GM15510 (cell line): ENCODE measurements around the gene POPDC3.

ENCODE experiments used
- POLR2A ChIP-seq: IDR thresholded peaks from 3 replicates; pipeline ENCODE4 v1.6.1; 2011; ENCODE audit warnings: borderline replicate concordance; ENCODE audit not compliant: insufficient read length; ENCODE audit errors: extremely low read depth

POPDC3 gene, protein sequence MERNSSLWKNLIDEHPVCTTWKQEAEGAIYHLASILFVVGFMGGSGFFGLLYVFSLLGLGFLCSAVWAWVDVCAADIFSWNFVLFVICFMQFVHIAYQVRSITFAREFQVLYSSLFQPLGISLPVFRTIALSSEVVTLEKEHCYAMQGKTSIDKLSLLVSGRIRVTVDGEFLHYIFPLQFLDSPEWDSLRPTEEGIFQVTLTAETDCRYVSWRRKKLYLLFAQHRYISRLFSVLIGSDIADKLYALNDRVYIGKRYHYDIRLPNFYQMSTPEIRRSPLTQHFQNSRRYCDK

DNA sequence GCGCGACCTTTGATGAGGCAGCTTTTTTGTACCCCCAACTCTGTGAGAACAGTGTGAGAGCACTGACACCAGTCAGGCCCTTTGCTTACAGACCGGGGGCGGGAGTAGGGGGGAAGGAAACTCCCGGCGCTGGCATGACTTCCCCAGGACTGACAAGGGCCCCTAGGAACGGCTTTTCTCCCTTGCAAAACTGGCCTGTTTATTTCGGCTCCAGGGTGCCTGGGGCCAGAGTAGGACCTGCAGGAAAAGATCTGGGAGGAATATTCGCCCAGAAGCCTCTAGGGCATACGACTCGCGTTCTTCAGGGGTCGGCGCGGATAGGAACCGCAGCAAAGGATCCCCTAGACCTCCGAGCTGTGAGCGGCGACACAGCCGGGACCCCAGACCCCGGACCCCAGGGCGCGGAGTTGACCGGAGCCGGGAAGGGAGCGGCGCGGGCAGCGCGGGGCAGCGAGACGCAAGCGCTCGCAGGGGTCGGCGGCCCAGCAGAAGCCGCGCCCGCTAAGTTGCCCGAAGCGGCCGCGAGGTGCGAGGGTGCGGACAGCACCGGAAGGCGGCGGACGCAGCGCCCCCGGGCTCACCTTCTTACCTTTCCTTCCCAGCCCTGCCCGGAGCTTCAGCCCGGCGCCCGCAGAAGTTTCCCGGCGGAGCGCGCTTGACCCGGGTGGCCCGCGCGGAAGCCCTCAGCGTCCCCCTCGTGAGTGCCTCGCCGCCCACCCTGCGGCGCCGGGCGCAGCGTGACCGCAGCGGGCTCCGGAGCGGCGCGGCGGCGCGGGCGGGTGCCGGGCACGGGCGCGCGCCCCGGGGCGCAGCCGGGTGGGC lies at the start of gene POPDC3:
TSS of gene POPDC3 (minus strand) at position 771 of the 822 bp plus-strand sequence. CDS start 18,105 bp downstream, outside the sequence.
- no peak for TF ChIP-seq POLR2A

DNA sequence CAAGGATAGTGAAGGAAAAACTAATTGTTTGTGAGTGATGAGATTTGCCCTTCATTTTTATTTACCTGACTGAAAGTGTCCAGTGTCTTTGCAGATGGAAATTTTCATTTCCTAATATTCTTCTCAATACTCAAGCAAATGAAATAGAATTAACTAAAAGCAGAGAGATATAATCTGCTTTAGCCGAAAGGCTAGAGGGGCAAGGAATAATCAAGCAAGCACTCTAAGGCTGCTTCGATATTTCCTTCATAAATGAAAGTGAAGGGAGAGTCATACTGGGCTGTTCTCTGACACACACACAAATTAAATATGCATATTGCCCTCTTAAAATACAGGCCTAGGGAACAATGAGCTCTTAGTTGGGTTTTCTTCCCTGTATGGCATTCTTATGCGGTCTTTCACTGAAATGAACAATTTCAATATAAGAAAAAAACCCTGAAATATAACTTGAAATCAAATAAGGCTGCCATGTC lies 47.5 kb upstream of the POPDC3 start:
- TF ChIP-seq POLR2A = no peak

DNA sequence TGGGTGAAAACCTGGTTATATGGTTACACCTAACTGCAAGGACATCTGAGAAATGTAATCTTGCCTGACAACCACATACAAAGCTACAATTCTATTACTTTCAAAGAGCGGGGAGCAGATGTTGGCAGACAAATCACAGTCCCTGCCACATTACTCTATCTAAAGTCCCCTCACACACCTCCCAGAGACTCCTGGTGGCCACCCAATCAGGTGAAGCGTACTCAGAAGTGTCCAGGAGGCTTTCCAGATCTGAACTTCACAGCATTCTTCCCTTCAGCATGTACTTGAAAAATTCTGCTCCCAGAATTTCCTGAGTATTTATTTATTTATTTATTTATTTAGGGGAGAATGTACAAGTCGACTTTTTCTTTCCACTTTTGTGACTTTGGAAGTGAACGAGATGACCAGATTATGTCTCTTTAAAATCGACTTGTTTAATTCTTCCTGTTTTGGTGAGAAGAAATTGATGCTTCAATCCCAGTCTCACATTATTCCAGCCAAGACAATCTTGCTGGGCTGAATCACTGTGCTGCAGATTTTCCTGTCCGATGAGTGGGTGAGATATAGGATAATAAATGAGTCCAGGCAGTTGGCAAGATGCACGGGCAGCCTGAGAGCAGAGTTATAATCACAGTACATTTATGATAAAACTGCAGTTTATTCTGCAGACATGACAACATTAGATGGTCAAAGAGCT lies 46.9 kb upstream of the POPDC3 start:
- no peak for TF ChIP-seq POLR2A

DNA sequence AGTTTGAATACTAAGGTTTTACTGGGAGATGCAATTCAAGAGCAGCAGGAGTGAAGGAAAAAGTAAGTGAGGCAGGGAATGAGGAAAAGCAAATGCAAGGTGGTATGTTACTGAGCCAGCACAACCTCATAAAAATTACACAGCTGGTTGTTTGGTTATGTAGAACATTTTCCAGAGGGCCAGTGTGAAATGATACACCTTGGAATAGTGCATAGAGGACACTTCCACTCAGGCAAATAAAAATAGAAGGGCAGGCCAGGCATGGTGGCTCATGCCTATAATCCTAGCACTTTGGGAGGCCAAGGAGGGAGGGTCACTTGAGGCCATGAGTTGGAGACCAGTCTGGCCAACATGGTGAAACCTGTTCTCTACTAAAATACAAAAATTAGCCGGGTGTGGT lies 43.4 kb upstream of the POPDC3 start:
- TF ChIP-seq POLR2A = no peak

DNA sequence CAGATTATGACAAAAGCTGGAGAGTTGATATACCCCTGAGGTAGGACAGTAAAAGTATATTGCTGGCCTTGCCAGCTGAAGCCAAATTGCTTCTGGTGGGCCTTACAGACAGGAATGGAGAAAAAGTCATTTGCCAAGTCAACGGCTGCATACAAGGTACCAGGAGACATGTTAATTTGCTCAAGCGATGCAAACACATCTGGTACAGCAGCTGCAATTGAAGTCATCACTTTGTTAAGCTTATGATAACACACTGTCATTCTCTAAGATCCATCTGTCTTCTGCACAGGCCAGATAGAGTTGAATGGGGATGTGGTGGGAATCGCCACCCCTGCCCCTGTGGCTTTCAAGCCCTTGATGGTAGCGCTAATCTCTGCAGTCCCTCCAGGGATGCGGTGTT lies 40.4 kb upstream of the POPDC3 start:
- TF ChIP-seq POLR2A = no peak

DNA sequence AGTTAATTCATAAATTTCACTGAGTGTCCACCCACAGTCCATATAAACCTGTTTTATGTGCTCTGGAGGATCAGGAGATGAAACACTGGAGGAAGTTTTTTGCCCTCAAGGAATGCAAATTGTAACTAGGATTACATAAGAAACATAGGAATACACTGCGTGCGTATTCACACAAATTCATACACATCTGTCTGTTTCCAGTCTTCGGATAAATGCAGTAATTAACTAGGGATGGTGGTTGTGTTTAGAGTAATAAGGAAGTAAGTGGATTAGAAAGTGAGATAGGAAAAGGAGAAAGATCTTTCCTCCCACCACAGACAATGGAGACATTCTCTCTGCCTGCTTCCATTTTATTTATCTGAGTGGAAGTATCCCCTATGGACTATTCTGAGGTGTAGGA lies 35.7 kb upstream of the POPDC3 start:
- TF ChIP-seq POLR2A = no peak

DNA sequence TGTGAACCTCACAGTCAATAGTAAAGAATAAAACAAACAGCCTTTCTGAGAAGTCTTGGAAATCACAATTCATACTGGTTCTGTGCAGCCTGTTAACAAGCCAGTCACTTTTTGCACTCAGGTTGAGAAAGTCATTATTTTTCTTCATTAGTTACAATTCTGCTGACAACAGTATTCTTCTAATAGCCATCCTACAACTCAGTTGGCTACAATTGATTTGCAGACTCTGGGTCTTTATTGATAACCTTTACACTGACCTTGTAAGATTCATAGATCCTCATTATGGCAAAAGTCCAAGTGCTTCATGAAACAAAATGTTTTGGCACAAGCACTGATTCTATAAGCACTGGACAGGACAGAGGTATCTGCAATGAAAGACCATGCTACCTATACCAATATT lies 34.9 kb upstream of the POPDC3 start:
- no peak for TF ChIP-seq POLR2A

DNA sequence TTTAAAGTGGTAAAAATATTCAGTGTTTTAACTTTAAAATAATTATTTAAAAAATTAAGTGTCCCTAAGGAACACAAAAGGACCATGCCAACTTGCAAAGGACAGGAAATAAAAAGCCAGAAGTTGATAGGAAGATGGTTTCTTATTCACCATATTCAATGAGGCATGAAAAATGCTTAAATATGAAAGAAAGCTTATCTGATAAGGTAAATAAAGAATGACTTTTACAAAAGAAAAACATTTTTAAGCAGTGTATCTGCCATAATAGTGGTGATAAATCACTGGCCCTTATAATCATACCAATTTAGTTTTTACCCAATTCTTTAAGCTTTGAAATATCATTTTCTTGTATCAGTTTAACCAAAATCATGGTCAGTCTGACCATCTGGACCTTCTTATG lies 33.5 kb upstream of the POPDC3 start:
- TF ChIP-seq POLR2A = no peak

DNA sequence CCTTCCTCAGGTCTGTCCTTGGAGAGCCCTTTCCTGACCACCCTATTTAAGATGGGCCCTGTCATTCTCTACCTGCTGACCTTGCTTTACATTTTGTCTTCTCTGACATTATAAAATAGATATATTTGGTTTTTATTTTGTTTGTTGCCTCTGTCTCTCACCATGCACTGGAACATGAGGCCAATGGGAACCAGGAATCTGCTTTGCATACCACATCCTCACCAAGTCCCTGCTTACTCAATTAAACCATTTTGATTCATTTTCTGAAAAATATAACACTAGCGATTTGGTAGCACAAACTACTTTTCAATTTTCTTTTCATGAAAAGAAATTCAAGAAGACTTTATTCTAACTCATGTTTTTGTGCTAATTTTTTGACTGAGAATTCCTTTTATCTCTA lies 32.8 kb upstream of the POPDC3 start:
- TF ChIP-seq POLR2A = no peak

DNA sequence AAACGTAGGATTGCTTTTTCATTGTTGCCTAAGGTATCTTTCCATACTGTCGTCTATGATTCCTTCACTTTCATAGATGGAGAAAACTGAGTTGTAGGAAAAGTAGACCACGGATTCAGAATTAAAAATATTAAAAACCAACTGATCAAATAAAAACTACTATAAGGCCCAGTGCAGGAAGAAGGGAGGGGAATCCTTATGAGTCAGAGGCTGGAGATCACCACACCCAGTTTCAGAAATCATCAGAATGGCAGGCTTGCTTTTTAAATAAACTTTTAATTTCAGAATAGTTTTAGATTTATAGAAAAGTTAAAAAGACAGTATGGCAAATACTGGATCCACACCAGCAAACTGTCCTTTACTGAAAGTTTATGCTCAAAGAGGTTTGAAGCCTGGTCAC lies 32.0 kb upstream of the POPDC3 start:
- no peak for TF ChIP-seq POLR2A

DNA sequence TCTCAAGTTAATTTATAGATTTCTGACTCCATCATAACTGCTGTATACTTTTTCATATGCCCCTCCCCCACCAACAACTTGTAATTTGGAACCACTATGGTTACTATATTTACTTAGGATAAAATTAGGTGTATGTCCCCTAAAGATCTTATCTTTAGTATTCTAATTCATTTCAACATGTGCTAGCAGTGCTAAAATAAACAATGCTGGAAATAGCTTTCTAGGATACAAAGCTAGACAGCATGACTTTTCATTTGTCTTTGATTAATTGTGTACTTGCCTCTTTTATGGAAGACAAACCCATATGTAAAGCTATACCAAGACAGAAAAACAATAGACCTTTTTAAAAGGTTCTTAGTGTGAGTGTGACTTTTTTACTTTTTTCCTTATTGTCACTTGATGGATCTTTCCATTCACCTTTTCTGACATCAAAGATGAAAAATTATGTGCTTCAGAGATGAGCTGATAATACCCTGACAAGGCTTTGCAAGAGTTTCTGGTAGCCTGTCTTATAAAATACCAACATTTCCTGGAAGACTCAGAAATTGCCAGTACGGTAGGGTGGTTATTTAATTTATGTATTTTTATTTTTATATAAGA lies 31.2 kb upstream of the POPDC3 start:
- no peak for TF ChIP-seq POLR2A

DNA sequence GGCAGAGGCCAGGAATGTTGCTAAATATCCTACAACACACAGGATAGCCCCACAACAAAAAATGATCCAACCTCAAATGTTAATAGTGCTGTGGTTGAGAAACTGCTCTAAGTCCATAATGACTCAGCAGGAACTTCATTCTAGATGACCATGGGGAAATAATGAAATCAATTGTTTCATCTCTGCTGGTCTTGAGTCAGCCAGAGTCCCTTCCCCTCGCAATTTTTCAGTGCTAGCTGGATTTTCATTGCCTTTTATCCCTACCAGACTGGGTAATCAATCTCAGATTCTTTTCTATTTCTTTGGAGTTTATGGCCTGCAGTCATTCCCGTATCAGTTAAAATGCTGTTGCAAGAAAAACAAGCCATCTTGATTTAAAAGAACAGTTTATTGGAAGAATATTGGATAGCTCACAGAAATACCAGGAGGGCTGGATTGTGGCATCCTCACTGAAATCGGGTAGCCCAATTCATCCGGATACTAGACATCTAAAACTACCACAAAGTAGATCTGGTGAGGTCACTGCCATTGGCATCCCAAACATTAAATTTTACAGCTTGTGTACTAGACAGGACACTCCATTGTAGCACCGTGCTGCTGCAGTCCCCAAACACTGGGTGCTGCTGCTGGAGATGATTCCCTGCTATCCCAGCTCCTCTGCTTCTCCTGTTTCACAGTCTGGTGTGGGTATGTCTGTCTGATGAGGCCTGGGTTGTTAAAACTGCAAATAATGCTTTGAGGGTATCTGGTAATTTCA lies 30.3 kb upstream of the POPDC3 start:
- TF ChIP-seq POLR2A = no peak

DNA sequence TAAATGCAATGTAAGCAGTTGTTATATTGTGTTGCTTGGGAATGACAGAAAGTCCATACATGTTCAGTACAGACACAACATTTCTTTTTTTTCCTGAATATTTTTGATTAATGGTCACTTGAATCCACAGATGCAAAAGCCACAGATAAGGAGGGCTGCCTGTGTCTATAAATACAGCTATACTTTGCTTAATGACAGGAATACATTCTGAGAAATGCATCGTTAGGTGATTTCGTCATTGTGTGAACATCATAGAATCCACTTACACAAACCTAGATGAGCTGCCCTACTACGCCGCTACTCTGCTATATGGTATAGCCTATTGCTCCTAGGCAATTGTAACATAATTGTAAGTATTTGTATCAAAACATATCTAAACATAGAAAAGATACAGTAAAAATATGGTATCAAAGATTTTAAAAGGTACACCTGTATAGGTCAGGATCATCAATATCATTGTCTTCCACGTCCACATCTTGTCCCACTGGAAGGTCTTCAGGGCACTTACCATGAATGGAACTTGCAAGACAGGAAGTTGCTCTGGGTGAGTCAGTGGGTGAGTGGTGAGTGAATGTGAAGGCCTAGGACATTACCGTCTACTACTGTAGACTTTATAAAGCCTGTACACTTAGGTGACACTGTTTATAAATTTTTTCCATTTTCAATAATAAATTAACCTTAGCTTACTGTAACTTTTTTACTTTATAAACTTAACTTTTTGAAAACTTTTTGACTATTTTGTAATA lies 27.9 kb upstream of the POPDC3 start:
- TF ChIP-seq POLR2A = no peak

DNA sequence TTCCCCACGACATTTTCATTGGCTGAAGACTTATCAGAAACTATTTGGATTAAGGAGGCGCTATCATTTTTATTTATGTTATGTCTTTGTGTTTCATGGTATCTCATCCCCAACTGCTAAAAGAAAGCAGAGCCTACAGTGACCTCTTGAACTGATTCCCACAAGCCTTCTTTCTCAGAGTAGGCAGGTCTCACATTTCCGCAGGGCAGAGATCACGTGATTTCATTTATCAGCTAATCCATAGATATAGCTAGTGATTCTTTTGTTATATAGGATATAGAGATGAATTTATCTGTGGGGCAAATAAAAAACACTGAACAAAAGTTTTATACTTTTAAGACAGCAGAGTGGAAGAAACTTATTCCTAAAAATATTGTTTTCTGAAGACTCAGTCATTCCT lies 25.0 kb upstream of the POPDC3 start:
- no peak for TF ChIP-seq POLR2A

DNA sequence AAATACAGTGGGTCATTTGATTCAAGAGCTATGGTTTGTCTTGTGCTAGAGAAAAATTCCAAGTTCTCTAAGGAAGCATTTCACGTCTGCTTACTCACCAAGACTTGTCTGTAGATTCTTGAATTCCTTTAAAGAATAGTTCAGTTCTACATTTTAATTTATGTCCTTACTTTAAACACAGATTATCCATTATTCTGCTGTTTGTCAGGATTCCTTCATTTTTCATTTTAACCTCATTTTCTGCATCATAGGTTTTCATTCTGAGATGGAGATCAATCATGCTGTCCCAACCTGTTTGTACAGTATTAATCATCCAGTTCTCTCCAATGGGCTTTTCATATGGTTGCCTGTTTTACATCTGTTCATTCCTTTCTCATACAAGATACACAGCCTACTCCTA lies 24.5 kb upstream of the POPDC3 start:
- no peak for TF ChIP-seq POLR2A

DNA sequence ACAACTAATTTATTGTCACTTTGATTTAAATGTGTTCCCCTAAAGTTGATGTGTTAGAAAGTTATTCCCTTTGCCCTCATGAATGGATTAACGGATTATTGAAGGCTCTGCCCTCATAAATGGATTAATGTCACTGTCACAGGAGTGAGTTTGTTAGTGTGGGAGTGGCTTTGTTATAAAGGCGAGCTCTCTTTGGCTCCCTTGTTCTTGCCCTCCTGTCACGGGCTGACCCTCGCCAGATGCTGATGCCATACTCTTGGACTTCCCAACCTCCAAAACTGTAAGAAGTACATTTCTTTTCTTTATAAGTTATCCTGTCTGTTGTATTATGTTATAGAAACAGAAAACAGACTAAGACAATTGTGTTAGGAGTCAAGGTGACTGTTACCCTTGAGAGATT lies 22.7 kb upstream of the POPDC3 start:
- no peak for TF ChIP-seq POLR2A
